SK-N-SH treated with all-trans-retinoic acid at 6 μM for 48 hours (cell line): Measurements from ENCODE around the gene UGGT2.

Experiments used
- ARNTL ChIP-seq: fragments of 450-650 bp; formaldehyde crosslinking; IDR thresholded peaks from 2 replicates; pipeline ENCODE4 v1.5.0; 2020; ENCODE audit warnings: low read depth, mild to moderate bottlenecking, moderate library complexity, borderline replicate concordance
- BACH2 ChIP-seq: fragments of 250-450 bp; sonication (Bioruptor Pico); IDR thresholded peaks from 2 replicates; pipeline ENCODE4 v1.9.0; 2021; ENCODE audit warnings: mild to moderate bottlenecking, borderline replicate concordance
- CSDC2 ChIP-seq: fragments of 250-450 bp; sonication (Bioruptor Pico); IDR thresholded peaks from 2 replicates; pipeline ENCODE4 v1.5.0; 2020; ENCODE audit warnings: mild to moderate bottlenecking, moderate library complexity
- GLIS3 ChIP-seq: fragments of 250-450 bp; sonication (Bioruptor Pico); IDR thresholded peaks from 2 replicates; pipeline ENCODE4 v1.5.0; 2020; ENCODE audit warnings: mild to moderate bottlenecking, moderate library complexity
- ISL1 ChIP-seq: fragments of 250-450 bp; sonication (Bioruptor Pico); IDR thresholded peaks from 2 replicates; pipeline ENCODE4 v2.1.2; 2022; ENCODE audit warnings: mild to moderate bottlenecking, moderate library complexity
- PPARA ChIP-seq: fragments of 250-450 bp; sonication (Bioruptor Pico); IDR thresholded peaks from 2 replicates; pipeline ENCODE4 v1.5.0; 2020; ENCODE audit warnings: mild to moderate bottlenecking, borderline replicate concordance
- RARB ChIP-seq: fragments of 250-450 bp; sonication (Bioruptor Pico); IDR thresholded peaks from 2 replicates; pipeline ENCODE4 v1.8.0; 2021; ENCODE audit warnings: mild to moderate bottlenecking, moderate library complexity
- ZFP30 ChIP-seq: fragments of 450-650 bp; formaldehyde crosslinking; IDR thresholded peaks from 2 replicates; pipeline ENCODE4 v1.5.0; 2022; ENCODE audit warnings: mild to moderate bottlenecking, moderate library complexity
- ZNF8 ChIP-seq: fragments of 450-650 bp; formaldehyde crosslinking; IDR thresholded peaks from 2 replicates; pipeline ENCODE4 v1.5.0; 2020; ENCODE audit warnings: mild to moderate bottlenecking, moderate library complexity
- TF ChIP-seq, protein P1 (sequence below): fragments of 250-450 bp; sonication (Bioruptor Pico); IDR thresholded peaks from 2 replicates; pipeline ENCODE4 v1.8.0; 2021; ENCODE audit warnings: low read depth, mild to moderate bottlenecking, moderate library complexity, borderline replicate concordance
- TF ChIP-seq, protein P2 (sequence below): fragments of 250-450 bp; sonication (Bioruptor Pico); IDR thresholded peaks from 2 replicates; pipeline ENCODE4 v1.8.0; 2020; ENCODE audit warnings: mild to moderate bottlenecking, moderate library complexity, borderline replicate concordance
- TF ChIP-seq, protein P3 (sequence below): fragments of 250-450 bp; sonication (Bioruptor Pico); IDR thresholded peaks from 2 replicates; pipeline ENCODE4 v1.5.0; 2020; ENCODE audit warnings: mild to moderate bottlenecking, moderate library complexity

DNA sequence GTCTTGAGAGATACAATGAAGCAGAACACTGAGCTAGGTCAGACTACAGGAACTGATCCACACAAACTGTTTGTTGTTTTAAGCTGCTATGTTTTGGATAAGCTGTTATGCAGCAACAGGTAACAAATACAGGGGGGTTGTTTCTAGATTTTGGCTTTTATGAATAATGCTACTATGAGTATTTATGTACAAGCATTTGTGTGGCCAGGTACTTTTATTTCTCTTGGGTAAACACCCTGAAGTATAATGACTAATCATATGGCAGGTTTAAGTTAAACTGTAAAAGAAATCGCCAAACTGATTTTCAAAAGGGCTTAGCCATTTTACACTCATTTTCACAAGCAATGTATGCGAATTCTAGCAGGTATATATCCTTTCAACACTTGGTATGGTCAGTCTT lies 210.3 kb downstream of the UGGT2 start:
- TF ChIP-seq ZNF8 (CRISPR knock-in tag) (no peak), CSDC2 (CRISPR knock-in tag) (no peak), RARB (CRISPR knock-in tag) (no peak), BACH2 (CRISPR knock-in tag) (no peak), ZFP30 (CRISPR knock-in tag) (no peak), ARNTL (CRISPR knock-in tag) (no peak), PPARA (CRISPR knock-in tag) (no peak), GLIS3 (no peak), ISL1 (CRISPR knock-in tag) (no peak)
- TF ChIP-seq, protein P1, sequence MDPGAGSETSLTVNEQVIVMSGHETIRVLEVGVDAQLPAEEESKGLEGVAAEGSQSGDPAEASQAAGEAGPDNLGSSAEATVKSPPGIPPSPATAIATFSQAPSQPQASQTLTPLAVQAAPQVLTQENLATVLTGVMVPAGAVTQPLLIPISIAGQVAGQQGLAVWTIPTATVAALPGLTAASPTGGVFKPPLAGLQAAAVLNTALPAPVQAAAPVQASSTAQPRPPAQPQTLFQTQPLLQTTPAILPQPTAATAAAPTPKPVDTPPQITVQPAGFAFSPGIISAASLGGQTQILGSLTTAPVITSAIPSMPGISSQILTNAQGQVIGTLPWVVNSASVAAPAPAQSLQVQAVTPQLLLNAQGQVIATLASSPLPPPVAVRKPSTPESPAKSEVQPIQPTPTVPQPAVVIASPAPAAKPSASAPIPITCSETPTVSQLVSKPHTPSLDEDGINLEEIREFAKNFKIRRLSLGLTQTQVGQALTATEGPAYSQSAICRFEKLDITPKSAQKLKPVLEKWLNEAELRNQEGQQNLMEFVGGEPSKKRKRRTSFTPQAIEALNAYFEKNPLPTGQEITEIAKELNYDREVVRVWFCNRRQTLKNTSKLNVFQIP (CRISPR knock-in tag), result no peak
- TF ChIP-seq, protein P2, sequence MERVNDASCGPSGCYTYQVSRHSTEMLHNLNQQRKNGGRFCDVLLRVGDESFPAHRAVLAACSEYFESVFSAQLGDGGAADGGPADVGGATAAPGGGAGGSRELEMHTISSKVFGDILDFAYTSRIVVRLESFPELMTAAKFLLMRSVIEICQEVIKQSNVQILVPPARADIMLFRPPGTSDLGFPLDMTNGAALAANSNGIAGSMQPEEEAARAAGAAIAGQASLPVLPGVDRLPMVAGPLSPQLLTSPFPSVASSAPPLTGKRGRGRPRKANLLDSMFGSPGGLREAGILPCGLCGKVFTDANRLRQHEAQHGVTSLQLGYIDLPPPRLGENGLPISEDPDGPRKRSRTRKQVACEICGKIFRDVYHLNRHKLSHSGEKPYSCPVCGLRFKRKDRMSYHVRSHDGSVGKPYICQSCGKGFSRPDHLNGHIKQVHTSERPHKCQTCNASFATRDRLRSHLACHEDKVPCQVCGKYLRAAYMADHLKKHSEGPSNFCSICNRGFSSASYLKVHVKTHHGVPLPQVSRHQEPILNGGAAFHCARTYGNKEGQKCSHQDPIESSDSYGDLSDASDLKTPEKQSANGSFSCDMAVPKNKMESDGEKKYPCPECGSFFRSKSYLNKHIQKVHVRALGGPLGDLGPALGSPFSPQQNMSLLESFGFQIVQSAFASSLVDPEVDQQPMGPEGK (CRISPR knock-in tag), result no peak
- TF ChIP-seq, protein P3, sequence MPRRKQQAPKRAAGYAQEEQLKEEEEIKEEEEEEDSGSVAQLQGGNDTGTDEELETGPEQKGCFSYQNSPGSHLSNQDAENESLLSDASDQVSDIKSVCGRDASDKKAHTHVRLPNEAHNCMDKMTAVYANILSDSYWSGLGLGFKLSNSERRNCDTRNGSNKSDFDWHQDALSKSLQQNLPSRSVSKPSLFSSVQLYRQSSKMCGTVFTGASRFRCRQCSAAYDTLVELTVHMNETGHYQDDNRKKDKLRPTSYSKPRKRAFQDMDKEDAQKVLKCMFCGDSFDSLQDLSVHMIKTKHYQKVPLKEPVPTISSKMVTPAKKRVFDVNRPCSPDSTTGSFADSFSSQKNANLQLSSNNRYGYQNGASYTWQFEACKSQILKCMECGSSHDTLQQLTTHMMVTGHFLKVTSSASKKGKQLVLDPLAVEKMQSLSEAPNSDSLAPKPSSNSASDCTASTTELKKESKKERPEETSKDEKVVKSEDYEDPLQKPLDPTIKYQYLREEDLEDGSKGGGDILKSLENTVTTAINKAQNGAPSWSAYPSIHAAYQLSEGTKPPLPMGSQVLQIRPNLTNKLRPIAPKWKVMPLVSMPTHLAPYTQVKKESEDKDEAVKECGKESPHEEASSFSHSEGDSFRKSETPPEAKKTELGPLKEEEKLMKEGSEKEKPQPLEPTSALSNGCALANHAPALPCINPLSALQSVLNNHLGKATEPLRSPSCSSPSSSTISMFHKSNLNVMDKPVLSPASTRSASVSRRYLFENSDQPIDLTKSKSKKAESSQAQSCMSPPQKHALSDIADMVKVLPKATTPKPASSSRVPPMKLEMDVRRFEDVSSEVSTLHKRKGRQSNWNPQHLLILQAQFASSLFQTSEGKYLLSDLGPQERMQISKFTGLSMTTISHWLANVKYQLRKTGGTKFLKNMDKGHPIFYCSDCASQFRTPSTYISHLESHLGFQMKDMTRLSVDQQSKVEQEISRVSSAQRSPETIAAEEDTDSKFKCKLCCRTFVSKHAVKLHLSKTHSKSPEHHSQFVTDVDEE, result no peak
